ENCODE measurements around the gene TAF4.

The TAF4 gene

GRCh38 chr20:62048821-62049291 is 16.8 kb downstream of the TAF4 start:
- in situ Hi-C loops (cut with HindIII; ENCODE audit: low pct_ligation_motif_present, low pct_unique_long_range_greater_than_20kb, low sequenced_read_pairs), result no loop called here
- no peak for DNase-seq

- no peak for DNase-seq
- in situ Hi-C loops (cut with HindIII; ENCODE audit: low pct_ligation_motif_present, low pct_unique_long_range_greater_than_20kb, low sequenced_read_pairs), result no loop called here
Measured at GRCh38 chr20:62048346-62048761, 17.3 kb downstream of the TAF4 start.

- in situ Hi-C loops (cut with HindIII; ENCODE audit: low pct_ligation_motif_present, low pct_unique_long_range_greater_than_20kb, low sequenced_read_pairs), result no loop called here
- DNase-seq, result no peak
Measured at GRCh38 chr20:62047666-62048345, 17.9 kb downstream of the TAF4 start.

- in situ Hi-C loops (cut with HindIII; ENCODE audit: low pct_ligation_motif_present, low pct_unique_long_range_greater_than_20kb, low sequenced_read_pairs), result no loop called here
- DNase-seq, result no peak
Measured at GRCh38 chr20:62046431-62046830, 19.2 kb downstream of the TAF4 start.

GRCh38 chr20:62045529-62046285 is 20.0 kb downstream of the TAF4 start:
- in situ Hi-C loops (cut with HindIII; ENCODE audit: low pct_ligation_motif_present, low pct_unique_long_range_greater_than_20kb, low sequenced_read_pairs), result no loop called here
- DNase-seq, result no peak

GRCh38 chr20:62045118-62045517 is 20.6 kb downstream of the TAF4 start:
- in situ Hi-C loops (cut with HindIII; ENCODE audit: low pct_ligation_motif_present, low pct_unique_long_range_greater_than_20kb, low sequenced_read_pairs), result no loop called here
- DNase-seq, result no peak

- no peak for DNase-seq
- in situ Hi-C loops (cut with HindIII; ENCODE audit: low pct_ligation_motif_present, low pct_unique_long_range_greater_than_20kb, low sequenced_read_pairs), result no loop called here
Measured at GRCh38 chr20:62044631-62045030, 21.1 kb downstream of the TAF4 start.

- in situ Hi-C loops (cut with HindIII; ENCODE audit: low pct_ligation_motif_present, low pct_unique_long_range_greater_than_20kb, low sequenced_read_pairs), result no loop called here
- DNase-seq, result no peak
Measured at GRCh38 chr20:62043131-62043914, 22.4 kb downstream of the TAF4 start.

- DNase-seq, result no peak
- in situ Hi-C loops (cut with HindIII; ENCODE audit: low pct_ligation_motif_present, low pct_unique_long_range_greater_than_20kb, low sequenced_read_pairs), result no loop called here
Measured at GRCh38 chr20:62042025-62042820, 23.5 kb downstream of the TAF4 start.

GRCh38 chr20:62040933-62041332 is 24.7 kb downstream of the TAF4 start:
- in situ Hi-C loops (cut with HindIII; ENCODE audit: low pct_ligation_motif_present, low pct_unique_long_range_greater_than_20kb, low sequenced_read_pairs), result no loop called here
- no peak for DNase-seq

GRCh38 chr20:62040381-62040922 is 25.2 kb downstream of the TAF4 start:
- no peak for DNase-seq
- in situ Hi-C loops (cut with HindIII; ENCODE audit: low pct_ligation_motif_present, low pct_unique_long_range_greater_than_20kb, low sequenced_read_pairs), result no loop called here

- DNase-seq, result no peak
- in situ Hi-C loops (cut with HindIII; ENCODE audit: low pct_ligation_motif_present, low pct_unique_long_range_greater_than_20kb, low sequenced_read_pairs), result no loop called here
Measured at GRCh38 chr20:62039738-62040137, 25.9 kb downstream of the TAF4 start.

- in situ Hi-C loops (cut with HindIII; ENCODE audit: low pct_ligation_motif_present, low pct_unique_long_range_greater_than_20kb, low sequenced_read_pairs), result no loop called here
- no peak for DNase-seq
Measured at GRCh38 chr20:62032609-62033368, 32.9 kb downstream of the TAF4 start.

- DNase-seq, result no peak
Measured at GRCh38 chr20:62031462-62032092, 34.1 kb downstream of the TAF4 start.

GRCh38 chr20:62030834-62031434 is 34.7 kb downstream of the TAF4 start:
- DNase-seq, result no peak
- in situ Hi-C loops (cut with HindIII; ENCODE audit: low pct_ligation_motif_present, low pct_unique_long_range_greater_than_20kb, low sequenced_read_pairs), result no loop called here

More at GRCh38 chr20:62031462-62032092, 34.1 kb downstream of the TAF4 start:
- in situ Hi-C loops (cut with HindIII; ENCODE audit: low pct_ligation_motif_present, low pct_unique_long_range_greater_than_20kb, low sequenced_read_pairs), result no loop called here

- in situ Hi-C loops (cut with HindIII; ENCODE audit: low pct_ligation_motif_present, low pct_unique_long_range_greater_than_20kb, low sequenced_read_pairs), result no loop called here
- DNase-seq, result no peak
Measured at GRCh38 chr20:62030357-62030756, 35.3 kb downstream of the TAF4 start.

GRCh38 chr20:62029949-62030348 is 35.7 kb downstream of the TAF4 start:
- in situ Hi-C loops (cut with HindIII; ENCODE audit: low pct_ligation_motif_present, low pct_unique_long_range_greater_than_20kb, low sequenced_read_pairs), result no loop called here

More at GRCh38 chr20:62029949-62030348, 35.7 kb downstream of the TAF4 start:
- DNase-seq, result no peak
